ENCODE data around the gene P2RY2. TPM values are rescaled to one million over a fixed set of nuclear protein-coding genes. Genes with fewer than 3 reads are reported as not detected.

P2RY2 gene
- total RNA-seq, 1 experiment from 2014 or later, result 0.26 TPM

DNA sequence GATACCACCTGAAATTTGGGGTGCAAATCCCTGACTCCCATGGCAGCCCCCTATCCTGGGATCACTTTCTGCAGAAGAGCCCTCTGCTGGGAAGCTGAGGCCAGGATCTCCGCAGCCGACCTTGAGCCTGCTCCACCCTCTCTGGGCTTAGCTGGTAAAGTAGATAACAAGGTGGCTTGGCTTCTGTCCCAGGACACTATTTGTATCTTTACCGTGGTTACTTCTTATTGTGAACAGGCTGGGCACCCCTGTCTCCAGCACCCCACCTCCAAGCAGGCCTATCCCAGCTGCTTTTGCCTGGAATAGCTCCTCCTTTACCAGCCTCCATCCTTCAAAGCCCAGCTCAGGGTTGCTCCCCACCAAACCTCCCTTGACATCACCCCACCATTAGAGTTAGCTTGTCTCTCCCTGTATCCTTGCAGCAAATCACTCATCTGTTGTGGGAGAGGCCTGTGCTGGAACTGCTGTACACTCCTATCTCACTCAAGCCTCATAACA is 35.2 kb upstream of the P2RY2 start:
- no peak; the same call in 2 of the 3 replicates for TF ChIP-seq CTCF (conservative IDR thresholded peaks at IDR 0.05)
- no peak overlapping the region for H3K4ac ChIP-seq (ENCODE audit: low read depth, low read length)
- WGBS (ENCODE audit: extremely low coverage, insufficient read length, low lambda C conversion rate), result no CpG with 5 or more reads among the region's 3 CpGs
- no peak overlapping the region for H3K4me3 Mint-ChIP-seq
- H3K23me2 ChIP-seq (ENCODE audit: insufficient read length, low read depth, low read length, poor library complexity, severe bottlenecking), result no peaks in the 10 kb centered on the region
- no peak overlapping the region for H3K14ac ChIP-seq (ENCODE audit: insufficient read depth, low read length)
- H3K9ac ChIP-seq (ENCODE audit: extremely low read depth, insufficient read length, low read length), result no peak overlapping the region
- H3K27ac Mint-ChIP-seq, result no peak overlapping the region
- no peaks in the 10 kb centered on the region for H3K4me1 ChIP-seq (ENCODE audit: insufficient read depth, low read length)
- no peaks in the 10 kb centered on the region for H3K27me3 ChIP-seq (ENCODE audit: insufficient read depth, low read length)
- no peaks in the 10 kb centered on the region for H3K79me1 ChIP-seq (ENCODE audit: insufficient read depth, low read depth, low read length, poor library complexity, severe bottlenecking)
- H3K9me3 Mint-ChIP-seq, result no peaks in the 10 kb centered on the region
- H4K91ac ChIP-seq (ENCODE audit: insufficient read length, low read depth, low read length), result no peak overlapping the region
- H2BK120ac ChIP-seq (ENCODE audit: low read depth, low read length, poor library complexity, severe bottlenecking), result no peak overlapping the region
- no peak overlapping the region for H3K23ac ChIP-seq (ENCODE audit: insufficient read length, low read depth, low read length)
- H3K9me3 ChIP-seq (ENCODE audit: control insufficient read depth, low read depth, low read length), result no peaks in the 10 kb centered on the region
- H2BK12ac ChIP-seq (ENCODE audit: insufficient read length, low read depth, low read length), result no peak overlapping the region
- no peaks in the 10 kb centered on the region for H3K36me3 Mint-ChIP-seq (ENCODE audit: insufficient read depth in 1 of 3, low read depth in 3 of 3)
- H3T11ph ChIP-seq (ENCODE audit: low read length), result no peak overlapping the region
- no peak overlapping the region for H3K4me2 ChIP-seq (ENCODE audit: insufficient read depth, insufficient read length, low read length)
- H2AFZ ChIP-seq (ENCODE audit: low read length), result no peak overlapping the region
- no peak overlapping the region for H2BK15ac ChIP-seq (ENCODE audit: low read depth, low read length)
- H3K27me3 Mint-ChIP-seq (ENCODE audit: low read depth), result peaks cover 4% of the 10 kb centered on the region
- H2BK5ac ChIP-seq (ENCODE audit: insufficient read length, low read length), result no peak overlapping the region
- H3K56ac ChIP-seq (ENCODE audit: insufficient read length, low read depth, low read length), result no peak overlapping the region
- no peak overlapping the region for H3K18ac ChIP-seq (ENCODE audit: insufficient read length, low read depth, low read length)
- no peak overlapping the region for H2BK20ac ChIP-seq (ENCODE audit: low read depth, low read length, poor library complexity, severe bottlenecking)
- H3K79me2 ChIP-seq (ENCODE audit: insufficient read depth, low read length), result no peaks in the 10 kb centered on the region
- H2AK5ac ChIP-seq (ENCODE audit: insufficient read length, low read length), result no peak overlapping the region
- H4K20me1 ChIP-seq (ENCODE audit: control insufficient read depth, insufficient read depth, insufficient read length), result no peaks in the 10 kb centered on the region
- no peak overlapping the region for H3K27ac ChIP-seq (ENCODE audit: insufficient read length, low read depth, low read length)
- no peak overlapping the region for H4K8ac ChIP-seq (replicated peaks; ENCODE audit: insufficient read length, low read depth, low read length)
- DNase-seq, result no peak
- H4K5ac ChIP-seq (ENCODE audit: insufficient read length, low read depth, low read length), result no peak overlapping the region
- peaks cover 5 to 6% of the 10 kb centered on the region in 2 experiments for H3K4me1 Mint-ChIP-seq
